Activated effector memory CD4-positive, alpha-beta T cell treated with anti-CD3 and anti-CD28 coated beads, Interleukin-2, amount 50 U/mL, for 16 hours (primary cell): ENCODE measurements around the gene USP12.

Experiments used
- DNase-seq: peaks from one replicate; pipeline ENCODE4 v3.0.0-alpha.2; 2020

The USP12 gene

DNA sequence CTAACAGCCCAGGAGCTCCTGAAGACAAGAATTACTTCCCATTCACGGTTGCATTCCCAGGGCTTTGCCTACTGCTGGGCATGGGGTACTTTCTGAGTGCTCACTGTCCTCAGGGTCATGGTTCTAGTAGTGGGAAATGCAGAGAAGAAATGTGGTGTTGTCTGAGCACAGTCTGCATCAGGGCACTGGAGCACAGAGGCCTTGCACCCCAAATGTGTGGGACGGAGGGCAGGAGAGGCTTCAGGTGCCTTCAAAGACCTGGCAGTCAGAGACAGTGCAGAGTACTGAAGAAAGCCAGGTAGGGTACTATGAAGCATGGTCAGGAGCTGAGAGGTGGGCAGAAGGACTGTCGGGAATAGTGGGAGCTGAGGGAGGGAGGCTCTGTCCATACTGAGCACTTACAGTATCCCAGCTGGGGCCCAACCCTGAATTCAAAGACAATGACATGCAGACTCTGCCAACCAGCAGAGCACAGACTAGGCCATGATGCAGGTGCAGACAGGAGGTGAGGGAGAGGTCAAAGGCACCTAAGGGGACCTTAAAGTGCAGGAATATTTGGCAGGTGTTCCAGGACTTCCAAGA, 144.4 kb downstream of the USP12 start:
- DNase-seq: no peak

DNA sequence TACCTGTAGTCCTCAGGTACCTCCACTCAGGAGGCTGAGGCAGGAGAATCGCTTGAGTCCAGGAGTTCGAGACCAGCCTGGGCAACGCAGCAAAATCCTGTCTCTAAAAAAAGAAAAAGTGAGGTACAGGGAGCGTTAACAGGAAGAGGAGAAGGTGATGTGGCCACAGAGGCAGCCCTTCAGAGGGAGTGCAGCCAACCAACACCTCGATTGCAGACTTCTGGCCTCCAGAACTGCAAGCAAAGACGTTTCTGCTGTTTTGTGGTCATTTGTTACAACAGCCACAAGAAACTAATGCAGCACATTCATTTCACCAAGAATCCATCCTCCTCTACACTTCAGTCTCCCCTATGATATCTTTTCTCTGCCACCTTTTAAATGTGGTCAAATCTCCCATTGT, 145.2 kb downstream of the USP12 start:
- DNase-seq: no peak

DNA sequence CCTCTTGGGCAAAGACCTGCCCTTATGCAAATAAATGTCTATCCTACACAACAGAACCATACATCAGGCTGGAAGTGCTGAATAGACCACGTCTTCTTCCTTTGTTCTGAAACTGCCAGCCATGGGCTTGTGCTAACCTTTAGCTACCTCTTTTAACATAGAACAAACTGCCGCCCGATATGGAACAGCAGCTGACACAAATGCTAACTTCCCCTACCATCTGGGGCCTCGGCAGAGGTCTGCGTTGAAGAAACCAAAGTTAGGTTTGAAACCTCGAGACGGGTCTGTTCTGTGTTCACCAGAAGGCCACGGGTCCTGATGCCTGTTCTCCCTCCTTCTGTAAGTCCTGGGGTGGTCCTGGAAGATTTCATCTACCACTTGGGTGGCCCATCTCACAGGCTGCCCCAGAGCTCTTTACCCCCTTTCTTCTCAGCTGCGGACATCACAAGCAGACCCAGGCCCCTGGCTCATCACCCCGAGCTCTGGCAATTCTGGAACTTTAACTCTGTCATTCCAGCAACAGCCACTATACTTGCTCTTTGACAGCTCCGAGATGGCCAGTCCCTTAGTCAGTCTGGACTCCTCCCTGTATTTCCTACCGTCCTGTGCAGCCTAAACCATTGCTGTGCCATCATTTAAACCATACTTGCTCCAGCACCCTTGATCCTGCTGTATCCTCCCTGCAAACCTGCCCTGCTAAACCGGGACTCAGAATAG, 146.7 kb downstream of the USP12 start:
- DNase-seq: no peak

DNA sequence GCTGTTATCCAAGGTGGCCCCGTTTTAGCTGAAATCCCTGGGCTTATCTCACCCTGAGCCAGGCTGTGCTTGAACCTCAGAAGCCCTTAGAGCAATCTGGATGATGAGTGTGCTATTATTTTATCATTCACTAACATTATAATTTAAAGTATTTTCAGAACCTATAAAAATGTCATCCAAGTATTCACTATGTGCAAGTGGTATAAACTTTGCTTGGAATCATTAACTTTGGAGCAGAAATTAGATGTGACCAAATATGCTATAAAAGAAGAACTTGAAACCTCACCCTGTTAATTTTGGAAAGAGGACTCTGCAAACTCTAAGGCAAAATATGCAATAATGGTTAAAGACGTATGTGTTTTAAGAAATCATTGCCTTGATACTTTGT, 147.5 kb downstream of the USP12 start:
- DNase-seq: no peak

DNA sequence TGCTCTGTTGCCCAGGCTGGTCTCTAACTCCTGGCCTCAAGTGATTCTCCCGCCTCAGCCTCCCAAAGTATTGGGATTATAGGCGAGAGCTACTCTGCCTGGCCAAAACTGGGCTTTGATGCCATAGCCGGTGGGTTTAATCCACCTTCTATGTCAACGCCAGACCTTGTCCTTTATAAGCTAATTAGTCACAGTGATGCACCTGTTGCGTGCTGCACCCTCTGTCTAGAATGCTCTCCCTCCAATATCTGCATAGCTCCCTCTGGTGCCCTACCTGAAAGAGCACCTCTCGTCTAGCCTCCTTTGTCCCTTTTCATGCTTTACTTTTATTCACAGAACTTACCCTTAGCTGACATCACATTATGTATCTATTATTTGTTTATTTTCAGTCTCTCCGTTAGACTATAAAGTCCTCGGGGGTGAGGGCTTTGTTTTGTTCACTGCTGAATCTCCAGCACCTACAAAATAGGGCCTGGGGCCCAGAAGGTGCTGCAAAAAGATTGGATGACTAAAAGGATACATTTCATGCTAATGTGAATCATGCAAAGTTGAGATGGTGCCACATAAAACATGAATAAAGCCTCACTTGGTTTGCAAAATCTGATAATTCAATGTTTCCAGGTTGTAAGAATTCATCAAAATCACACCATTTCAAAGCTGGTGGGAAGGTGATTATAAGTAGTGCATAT, 148.1 kb downstream of the USP12 start:
- no peak for DNase-seq

DNA sequence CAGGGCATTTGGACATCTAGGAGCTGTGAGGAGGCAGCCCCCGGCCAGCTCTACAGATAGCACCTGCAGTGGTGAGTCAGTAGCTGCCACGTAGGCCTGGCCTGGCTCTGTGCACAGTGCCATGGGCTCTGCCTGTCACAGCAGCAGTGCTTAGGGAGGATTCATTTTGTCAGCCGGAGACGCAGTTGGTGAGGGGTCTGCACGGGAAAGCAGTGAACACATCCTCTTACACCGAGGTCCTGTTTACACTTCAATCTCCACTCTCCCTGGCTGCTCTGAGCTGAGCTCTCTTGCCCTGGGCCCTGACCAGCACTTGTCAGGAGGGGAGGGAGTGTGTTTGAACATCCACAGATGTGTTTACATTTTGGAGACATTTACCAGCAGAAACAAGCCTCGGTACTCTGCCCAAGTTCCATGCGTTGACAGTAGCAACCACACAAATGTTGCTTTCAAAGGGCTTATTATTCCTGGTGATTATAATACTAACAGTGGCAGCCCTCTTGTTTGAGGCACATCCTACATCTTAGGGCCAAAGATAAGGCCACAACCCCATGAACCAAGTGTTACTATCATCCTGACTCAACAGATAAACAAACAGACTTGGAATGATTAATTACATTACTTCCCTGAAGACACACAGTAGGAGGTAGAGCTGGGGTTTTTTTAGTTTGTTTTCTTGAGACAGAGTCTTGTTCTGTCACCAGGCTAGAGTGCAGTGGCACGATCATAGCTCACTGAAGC, 148.9 kb downstream of the USP12 start:
- no peak for DNase-seq

DNA sequence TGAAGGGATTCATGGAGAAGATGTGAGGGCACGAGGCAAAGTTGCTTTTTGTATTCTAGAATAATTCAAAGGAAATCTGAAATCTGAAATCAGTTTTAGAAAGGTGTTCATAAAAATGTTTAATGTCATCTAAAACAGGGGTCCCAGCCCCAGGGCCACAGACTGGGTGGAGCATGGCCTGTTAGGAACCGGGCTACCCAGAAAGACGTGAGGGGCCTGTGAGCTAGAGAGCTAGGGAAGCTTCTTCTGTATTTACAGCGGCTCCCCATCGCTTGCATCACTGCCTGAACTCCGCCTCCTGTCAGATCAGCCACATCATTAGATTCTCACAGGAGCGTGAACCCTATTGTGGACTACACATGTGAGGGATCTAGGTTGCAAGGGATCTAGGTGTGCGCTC, 151.2 kb downstream of the USP12 start:
- DNase-seq: no peak

DNA sequence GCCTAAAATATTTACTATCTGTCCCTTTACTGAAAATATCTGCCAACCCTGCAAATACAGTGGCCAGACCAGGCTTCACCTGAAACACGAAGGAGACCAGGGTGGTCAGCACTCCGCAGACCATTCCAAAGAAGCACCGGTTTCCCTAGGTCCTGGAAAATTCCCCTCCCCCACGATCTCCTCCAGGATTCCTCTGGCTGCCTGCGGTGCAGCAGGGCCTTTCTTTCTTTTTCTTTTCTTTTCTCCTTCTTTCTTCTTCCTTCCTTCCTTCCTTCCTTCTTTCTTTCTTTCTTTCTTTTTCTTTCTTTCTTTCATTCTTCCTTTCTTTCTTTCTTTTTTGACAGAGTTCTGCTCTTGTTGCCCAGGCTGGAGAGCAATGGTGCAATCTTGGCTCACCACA, 152.7 kb downstream of the USP12 start:
- no peak for DNase-seq

DNA sequence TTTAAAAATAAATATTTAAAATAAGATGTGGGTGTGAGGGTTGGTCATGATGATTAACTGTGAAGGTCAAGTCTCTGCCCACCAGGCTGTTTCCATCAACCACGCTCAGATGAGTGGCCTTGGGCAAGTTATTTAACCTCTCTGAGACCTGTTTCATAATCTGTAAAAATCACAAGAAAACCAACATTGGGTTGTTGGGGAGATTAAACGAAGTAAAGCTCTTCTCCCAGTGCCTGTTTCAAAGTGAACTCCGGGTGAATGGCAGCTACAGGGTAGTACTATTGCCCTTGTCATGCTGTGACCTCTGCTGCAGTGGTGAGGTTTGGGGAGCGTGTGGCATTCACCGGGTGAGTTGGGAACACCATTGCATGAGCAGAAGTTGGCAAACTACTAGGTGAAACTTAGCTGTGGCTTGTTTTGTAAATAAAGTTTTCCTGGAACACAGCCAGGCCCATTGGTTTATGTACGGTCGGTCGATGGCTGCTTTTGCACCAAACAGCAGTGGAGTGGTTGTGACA, 153.2 kb downstream of the USP12 start:
- no peak for DNase-seq

DNA sequence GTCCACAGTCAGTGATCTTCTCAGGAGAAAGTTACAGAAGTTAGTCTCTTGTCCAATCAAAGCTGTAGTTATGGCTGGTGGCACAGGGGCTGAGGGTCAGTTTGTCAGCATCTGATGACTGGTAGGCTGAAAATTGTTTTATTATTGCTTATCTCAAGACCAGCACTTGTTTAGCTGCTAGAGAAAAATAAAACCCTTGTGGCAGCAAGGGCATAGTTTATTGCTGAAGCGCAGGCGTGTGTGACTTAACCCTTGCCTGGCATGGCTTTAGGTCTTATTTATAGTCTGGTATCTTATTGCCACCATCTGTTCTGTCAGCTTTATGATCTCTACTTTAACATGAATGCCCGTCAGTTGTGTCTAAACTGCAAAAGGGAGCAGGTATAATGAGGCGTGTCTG, 154.7 kb downstream of the USP12 start:
- DNase-seq: no peak
